Measurements from ENCODE around the gene EPS8L1.
"Not testable (repeated sequence)": the region's sequence is repeated elsewhere in the genome, so short reads cannot be mapped to it uniquely, and the experiment has no call there.

The EPS8L1 gene

GRCh38 chr19:55050749-55051532, 24.7 kb upstream of the EPS8L1 start:
- DNase-seq (ENCODE audit: low spot score) = no peak

- no peak for DNase-seq (ENCODE audit: low spot score)
Measured at GRCh38 chr19:55053735-55054134, 21.9 kb upstream of the EPS8L1 start.

- no peak for DNase-seq (ENCODE audit: low spot score)
Measured at GRCh38 chr19:55056827-55057226, 18.8 kb upstream of the EPS8L1 start.

- no peak for DNase-seq (ENCODE audit: low spot score)
Measured at GRCh38 chr19:55058781-55059610, 16.7 kb upstream of the EPS8L1 start.

GRCh38 chr19:55060287-55060686, 15.4 kb upstream of the EPS8L1 start:
- DNase-seq (ENCODE audit: low spot score) = not testable (repeated sequence)

- peak; percentile 84 for DNase-seq (ENCODE audit: low spot score)
Measured at GRCh38 chr19:55062735-55063491, 12.8 kb upstream of the EPS8L1 start, which contains the start of gene RDH13. TSS of gene RDH13 (minus strand) at chr19:55063148. CDS start at chr19:55063032, 116 bp downstream.

- DNase-seq (ENCODE audit: low spot score) = no peak
Measured at GRCh38 chr19:55063492-55063843, 12.2 kb upstream of the EPS8L1 start.

- DNase-seq (ENCODE audit: low spot score) = not testable (repeated sequence)
Measured at GRCh38 chr19:55065516-55065915, 10.2 kb upstream of the EPS8L1 start.

GRCh38 chr19:55066107-55066709, 9.5 kb upstream of the EPS8L1 start:
- no peak for DNase-seq (ENCODE audit: low spot score)

GRCh38 chr19:55067869-55068268, 7.8 kb upstream of the EPS8L1 start:
- DNase-seq (ENCODE audit: low spot score) = no peak

- no peak for DNase-seq (ENCODE audit: low spot score)
Measured at GRCh38 chr19:55068950-55069864, 6.5 kb upstream of the EPS8L1 start.

GRCh38 chr19:55069865-55070197, 5.8 kb upstream of the EPS8L1 start:
- no peak for DNase-seq (ENCODE audit: low spot score)

- no peak for DNase-seq (ENCODE audit: low spot score)
Measured at GRCh38 chr19:55070466-55071128, 5.1 kb upstream of the EPS8L1 start.

- no peak for DNase-seq (ENCODE audit: low spot score)
Measured at GRCh38 chr19:55071129-55071502, 4.6 kb upstream of the EPS8L1 start.

GRCh38 chr19:55071913-55072312, 3.8 kb upstream of the EPS8L1 start:
- DNase-seq (ENCODE audit: low spot score) = no peak

GRCh38 chr19:55076321-55076720, 652 bp downstream of the EPS8L1 start:
- DNase-seq (ENCODE audit: low spot score) = no peak

- no peak for DNase-seq (ENCODE audit: low spot score)
Measured at GRCh38 chr19:55077106-55077505, 1.4 kb downstream of the EPS8L1 start.

GRCh38 chr19:55078996-55079395, 3.3 kb downstream of the EPS8L1 start:
- no peak for DNase-seq (ENCODE audit: low spot score)

- no peak for DNase-seq (ENCODE audit: low spot score)
Measured at GRCh38 chr19:55079400-55080038, 3.9 kb downstream of the EPS8L1 start.

Measured in putamen (tissue), 1 donor.